Dedifferentiated amniotic fluid mesenchymal stem cell (primary cell): ENCODE measurements around the gene ARFGEF3.

Source experiments
- DNase-seq: peaks from one replicate; pipeline ENCODE4 v3.0.0-alpha.2; 2016; ENCODE audit errors: extremely low spot score

The ARFGEF3 gene

DNA sequence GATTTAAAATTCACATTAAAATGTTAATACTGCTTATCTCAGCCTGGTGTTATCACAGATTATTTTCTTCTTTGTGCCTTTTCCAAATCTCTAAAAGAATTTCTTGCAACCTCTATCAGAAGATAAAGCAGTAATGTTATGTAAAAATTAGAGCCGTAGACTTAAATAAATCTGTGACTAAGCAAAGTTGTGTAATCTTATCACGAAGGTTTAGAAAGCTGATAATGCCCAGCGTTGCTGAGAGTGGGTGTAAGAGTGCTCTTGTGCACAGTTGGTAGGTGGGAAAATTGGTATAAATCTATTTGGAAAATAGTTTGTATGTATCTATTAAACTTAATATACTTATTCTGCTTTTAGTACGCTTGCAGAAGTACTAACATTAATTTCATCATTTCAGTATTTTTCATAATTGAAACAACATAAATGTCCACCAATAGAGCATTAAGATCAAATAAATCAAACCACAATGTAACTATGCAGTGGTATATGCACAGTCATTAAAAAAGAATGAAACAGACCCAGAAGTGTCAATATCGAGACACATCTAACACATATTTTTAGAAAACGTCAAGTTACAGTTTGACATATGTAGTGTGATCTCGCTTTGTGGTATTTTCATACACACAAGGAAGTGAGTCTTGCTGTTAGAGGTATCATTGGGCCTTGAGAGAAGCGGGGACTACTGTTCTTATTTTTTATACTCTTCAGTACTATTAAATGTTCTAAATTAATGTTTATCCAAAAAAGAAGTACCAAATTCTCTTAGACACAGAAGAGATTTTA, 111.0 kb downstream of the ARFGEF3 start:
- no peak for DNase-seq

DNA sequence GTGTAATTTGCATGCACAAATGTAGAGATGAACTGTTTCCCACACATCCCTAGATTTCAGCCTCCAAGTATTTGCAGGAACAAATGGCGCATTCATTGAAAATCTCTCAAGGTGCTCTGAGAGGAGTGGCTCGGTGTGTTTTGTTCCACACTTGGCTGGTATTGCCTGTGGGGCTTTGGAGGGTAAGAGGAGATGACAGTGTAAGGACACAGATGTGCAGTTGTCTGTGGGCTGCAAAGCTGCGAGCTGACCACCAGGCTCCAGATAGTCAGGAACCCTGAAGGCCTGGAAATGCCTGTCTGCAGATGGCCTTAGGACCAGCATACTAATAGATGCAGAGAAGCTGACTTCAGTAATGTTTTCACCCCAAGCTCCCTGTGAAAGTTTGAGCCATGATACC, 114.2 kb downstream of the ARFGEF3 start:
- DNase-seq = no peak

DNA sequence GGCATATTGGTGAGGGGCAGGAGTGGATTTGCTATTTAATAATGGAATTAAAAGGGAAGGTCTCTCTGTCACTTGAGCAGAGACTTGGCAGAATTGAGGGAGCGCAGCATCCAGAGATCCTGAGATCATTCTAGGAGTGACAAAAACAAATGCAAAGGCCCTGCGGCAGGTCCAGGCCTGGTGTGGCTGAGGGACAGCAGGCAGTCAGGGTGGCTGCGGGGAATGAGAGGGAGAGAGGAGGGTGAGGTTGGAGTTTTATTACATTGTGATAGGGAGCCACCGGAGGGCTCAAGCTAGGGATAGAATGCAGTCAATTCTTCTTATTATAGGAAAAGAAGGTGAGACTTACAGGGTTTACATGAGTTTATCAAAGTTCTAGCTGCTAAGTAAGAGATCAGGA, 116.1 kb downstream of the ARFGEF3 start:
- DNase-seq = no peak

DNA sequence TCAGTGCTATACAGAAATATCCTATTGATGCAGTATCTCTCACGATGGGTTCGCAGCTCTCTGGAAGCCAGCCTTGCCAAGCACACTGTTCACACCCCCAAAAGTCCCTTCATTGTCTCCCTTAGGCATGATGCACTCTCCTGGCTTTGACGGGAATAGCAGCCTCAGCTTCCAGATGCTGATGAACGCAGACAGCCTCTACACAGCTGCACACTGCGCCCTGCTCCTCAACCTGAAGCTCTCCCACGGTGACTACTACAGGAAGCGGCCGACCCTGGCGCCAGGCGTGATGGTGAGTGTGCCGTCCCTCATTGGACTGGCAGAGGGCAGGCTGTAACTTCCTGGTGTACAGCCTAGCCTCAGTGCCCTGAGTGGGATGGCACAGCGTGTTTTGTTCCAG, 116.6 kb downstream of the ARFGEF3 start:
- DNase-seq = no peak

DNA sequence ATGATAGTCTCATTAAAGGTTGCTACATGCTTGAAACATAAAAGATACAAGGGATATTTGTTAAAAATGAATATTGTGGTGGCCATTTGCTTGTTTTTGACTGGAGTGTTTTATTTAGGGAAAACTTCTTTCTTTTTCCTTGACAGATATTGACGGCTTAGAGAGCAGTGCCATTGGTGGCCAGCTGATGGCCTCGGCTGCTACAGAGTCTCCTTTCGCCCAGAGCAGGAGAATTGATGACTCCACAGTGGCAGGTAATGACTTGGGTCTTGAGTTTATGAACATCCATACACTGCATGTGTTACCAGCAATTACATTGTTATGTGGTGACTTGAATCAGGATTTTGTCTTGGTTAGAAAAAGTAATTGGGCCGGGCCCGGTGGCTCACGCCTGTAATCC, 124.1 kb downstream of the ARFGEF3 start:
- no peak for DNase-seq

DNA sequence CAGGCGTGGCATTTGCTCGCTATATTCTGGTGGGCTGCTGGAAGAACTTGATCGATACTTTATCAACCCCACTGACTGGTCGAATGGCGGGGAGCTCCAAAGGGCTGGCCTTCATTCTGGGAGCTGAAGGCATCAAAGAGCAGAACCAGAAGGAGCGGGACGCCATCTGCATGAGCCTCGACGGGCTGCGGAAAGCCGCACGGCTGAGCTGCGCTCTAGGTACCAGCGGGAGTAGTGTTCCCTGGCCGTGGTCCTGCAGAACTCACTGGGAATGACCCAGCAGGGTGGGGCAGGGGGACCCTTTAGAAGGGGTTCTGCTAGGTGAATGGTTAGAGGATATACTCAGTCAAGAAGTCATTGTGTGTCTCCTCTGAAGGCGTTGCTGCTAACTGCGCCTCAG, 125.0 kb downstream of the ARFGEF3 start:
- DNase-seq = no peak

DNA sequence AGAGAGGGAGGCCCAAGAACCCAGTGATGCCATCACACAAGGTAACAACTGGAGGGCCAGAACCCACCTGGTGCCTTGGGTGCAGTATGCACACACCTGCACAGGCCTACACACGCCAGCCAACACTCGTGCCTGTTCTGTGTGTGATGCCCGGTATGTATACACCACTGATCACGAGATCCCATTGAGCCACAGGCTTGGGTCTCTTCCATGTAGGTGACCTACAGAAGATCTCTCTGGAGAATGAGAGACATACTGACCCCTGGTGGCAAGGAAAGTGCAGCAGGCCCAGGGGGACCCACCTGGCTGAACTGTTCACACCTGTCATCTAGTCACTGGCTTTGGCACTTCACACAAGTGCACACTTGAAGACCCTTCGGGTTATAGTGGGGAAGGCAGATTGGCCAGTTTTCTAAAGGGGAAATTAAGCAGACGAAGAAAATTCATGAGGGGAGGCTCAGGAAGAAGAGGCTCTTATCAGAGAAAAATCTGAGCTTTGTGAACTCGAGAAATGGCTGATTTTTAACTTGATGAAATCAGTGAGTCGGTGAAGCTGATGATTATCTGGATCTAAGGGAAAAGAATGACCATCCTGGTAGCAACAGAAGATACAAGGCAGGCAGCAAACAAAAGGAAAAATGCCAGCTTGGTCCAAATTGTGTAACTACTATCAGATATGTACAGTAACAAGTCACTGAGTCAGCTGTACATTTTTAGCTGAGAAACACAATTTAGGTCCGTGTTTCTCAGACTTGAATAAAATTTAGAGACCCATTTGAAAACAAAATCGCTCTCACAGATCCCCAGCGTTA, 125.6 kb downstream of the ARFGEF3 start:
- no peak for DNase-seq

DNA sequence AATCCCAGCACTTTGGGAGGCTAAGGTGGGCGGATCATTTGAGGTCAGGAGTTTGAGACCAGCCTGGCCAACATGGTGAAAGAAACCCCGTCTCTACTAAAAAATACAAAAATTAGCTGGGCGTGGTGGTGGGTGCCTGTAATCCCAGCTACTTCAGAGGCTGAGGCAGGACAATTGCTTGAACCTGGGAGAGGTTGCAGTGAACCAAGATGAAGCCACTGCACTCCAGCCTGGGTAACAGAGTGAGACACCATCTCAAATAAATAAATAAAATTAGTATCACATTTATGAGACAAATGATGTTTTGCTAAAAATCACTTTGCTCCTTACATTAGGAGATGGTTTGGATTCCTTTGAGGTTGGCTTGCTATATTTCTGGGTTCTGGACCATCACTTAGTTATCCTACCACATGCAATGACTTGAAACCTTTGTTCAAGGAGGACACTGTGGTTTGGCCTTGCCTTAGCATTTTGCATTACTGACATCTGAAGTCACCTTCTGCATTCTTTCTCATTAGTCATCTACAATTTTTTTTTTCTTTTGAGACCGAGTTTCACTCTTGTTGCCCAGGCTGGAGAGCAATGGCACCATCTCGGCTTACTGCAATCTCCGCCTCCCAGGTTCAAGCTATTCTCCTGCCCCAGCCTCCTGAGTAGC, 126.8 kb downstream of the ARFGEF3 start:
- DNase-seq = peak; percentile 82

DNA sequence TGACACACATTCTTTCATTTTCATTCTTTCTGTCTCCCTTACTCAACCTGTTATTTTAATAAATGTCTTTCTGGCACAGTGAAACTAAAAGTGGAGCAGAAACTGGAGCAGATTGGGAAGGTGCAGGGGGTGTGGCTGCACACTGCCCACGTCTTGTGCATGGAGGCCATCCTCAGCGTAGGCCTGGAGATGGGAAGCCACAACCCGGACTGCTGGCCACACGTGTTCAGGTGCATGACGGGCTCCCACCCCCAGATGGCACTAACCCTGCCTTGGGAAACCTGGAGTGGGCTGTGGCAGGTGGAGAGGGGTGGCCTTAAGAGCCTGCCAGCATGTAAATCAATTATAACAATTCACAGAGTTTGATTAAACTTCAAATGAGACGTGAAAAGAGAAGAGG, 128.0 kb downstream of the ARFGEF3 start:
- DNase-seq = no peak

DNA sequence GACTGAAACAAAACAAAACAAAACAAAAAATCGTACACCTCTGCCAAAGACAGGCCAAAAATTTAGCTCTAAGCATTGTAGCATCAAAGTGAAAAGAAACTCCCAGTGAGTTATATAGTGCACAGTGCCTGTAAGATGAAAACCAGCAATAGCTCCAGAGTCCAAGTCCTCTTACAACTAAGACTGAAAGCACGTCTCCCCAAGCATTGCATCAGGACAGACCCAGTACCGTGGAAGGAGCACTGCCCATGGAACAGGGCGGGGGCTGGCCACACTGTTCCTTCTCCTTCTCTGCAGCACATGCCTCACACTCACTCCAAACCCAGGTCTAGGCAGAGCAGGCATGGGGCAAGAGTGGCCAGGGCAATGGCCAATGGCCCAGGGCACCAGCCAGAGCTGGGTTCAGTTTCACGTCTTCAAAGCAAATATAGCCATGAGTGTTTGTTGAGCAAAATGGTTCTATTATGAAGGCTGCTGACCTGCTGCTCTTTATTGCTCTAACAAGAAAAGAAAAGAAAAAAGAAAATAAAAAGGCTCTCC, 128.8 kb downstream of the ARFGEF3 start:
- DNase-seq = no peak

DNA sequence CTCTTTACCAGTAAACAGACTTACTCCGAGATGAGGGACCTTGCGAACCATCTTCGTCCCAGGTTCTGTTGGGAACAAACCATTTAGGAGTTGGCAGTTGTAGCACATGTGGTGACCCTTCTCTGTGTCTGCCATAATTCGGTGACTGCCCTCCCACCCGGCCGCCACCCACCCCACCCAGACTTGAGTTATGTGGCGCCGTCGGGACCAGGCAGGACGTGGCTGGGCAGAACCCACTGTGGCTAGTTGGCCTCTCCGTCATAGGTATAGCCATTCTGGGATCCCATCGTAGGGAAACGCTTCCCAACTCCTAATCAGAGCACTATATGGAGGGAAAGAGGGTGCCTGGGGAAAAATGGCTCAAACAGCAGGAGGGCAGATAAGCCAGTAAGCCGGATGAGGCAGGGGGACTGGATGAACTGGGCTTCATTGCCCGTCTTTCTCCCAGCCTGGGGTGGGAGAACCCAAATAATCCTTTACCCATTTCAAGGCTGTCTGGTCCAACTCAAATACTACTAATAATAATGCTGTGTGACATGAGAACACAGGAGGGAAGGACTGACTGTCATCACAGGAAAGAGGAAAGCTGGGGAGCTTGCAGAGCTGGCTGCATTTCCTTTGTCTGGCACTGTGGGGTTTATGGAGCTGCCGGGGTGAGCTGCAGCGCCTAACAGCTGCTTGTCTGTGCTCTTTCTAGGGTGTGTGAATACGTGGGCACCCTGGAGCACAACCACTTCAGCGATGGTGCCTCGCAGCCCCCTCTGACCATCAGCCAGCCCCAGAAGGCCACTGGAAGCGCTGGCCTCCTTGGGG, 129.5 kb downstream of the ARFGEF3 start:
- no peak for DNase-seq

DNA sequence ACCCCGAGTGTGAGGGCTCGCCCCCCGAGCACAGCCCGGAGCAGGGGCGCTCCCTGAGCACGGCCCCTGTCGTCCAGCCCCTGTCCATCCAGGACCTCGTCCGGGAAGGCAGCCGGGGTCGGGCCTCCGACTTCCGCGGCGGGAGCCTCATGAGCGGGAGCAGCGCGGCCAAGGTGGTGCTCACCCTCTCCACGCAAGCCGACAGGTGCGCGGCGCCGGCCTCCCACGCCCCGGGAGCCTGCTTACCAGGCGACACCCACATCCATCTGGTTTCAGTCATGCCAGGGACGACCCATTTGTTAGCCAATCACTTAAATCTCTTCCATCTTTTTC, 130.1 kb downstream of the ARFGEF3 start:
- DNase-seq = no peak

DNA sequence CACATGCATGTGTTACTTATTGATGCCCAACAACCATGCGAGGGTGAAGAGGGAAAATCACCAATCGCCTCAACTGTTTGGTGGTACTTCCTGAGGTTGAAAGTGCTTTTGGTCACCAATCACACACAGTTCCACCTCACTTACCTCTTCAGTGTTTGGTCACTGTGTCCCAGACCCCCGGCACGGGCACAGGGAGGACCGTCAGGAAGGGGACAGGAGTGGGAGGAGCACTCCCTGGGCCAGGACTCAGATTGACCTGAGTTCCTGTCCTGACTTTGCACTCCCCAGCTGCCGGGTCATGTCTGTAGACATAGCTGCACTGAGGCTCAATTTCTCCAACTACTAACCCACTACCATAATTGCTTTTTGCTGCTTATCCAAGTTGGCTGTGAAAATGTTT, 130.7 kb downstream of the ARFGEF3 start:
- DNase-seq = no peak

DNA sequence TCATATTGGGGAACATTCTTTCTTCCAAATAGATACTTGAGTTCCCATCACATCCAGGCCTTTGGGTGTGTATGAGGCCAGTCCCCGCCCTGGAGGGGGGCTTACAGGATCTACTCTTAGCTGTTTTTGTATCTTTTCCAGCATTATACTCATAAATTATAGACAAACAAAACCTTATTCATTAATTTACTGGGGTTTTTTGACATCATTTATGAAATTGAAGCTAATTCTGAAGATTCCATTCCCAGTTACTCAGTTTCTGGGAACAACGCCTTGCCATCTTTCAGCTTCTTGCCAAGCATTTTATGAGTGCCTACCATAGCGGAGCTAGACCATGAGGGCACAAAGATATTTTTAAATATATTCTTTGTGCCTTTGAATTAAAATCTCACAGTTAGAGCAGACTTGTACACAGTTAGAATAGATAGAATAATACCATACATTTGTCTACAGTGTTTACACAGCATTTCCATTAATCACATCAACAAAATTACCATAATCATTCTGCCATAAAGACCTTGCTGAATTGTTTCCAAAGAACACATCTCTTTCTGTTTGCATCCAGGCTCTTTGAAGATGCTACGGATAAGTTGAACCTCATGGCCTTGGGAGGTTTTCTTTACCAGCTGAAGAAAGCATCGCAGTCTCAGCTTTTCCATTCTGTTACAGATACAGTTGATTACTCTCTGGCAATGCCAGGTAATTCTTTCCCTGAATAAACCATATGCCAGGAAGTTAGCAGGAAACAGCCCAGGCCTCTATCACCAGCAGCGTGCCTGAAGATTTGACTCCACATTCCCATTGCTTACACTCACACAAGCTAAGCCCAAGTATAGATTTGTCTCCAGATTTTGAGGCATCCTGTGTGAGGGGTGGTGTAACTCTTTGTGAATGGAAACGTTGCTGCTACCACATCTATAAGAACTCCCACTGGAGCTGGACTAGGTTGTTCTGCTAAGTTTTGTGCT, 132.0 kb downstream of the ARFGEF3 start:
- no peak for DNase-seq

DNA sequence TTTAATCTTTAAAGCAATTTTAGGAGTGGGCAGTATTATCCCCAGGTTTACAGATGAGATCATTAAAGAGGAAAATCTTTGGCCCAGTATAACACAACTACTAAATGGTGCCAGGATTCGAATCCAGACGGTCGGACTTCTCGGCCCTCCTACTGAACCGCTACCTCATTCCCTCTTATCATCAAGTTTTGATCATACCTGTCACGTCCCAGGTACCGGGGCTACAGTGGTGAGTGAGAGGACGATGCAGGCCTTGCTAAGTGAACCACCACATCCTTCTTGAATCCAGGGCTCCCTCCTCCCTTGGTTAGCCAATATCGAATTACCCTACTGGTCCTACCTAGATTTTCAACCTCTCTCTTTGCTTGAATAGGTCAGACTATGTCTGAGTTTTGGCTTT, 134.6 kb downstream of the ARFGEF3 start:
- no peak for DNase-seq

DNA sequence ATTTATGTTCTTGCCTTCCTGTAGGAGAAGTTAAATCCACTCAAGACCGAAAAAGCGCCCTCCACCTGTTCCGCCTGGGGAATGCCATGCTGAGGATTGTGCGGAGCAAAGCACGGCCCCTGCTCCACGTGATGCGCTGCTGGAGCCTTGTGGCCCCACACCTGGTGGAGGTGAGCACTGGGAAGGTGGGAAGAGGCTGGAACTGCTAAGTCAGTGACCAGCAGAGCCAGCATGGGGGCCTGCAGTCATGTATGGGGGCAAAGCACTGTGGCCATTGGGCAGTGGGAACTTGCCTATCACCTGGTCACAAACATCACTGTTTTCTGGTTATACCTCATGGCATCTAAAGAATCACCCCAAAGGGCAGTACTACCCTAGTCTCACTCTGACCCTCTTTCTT, 135.0 kb downstream of the ARFGEF3 start:
- DNase-seq = no peak

DNA sequence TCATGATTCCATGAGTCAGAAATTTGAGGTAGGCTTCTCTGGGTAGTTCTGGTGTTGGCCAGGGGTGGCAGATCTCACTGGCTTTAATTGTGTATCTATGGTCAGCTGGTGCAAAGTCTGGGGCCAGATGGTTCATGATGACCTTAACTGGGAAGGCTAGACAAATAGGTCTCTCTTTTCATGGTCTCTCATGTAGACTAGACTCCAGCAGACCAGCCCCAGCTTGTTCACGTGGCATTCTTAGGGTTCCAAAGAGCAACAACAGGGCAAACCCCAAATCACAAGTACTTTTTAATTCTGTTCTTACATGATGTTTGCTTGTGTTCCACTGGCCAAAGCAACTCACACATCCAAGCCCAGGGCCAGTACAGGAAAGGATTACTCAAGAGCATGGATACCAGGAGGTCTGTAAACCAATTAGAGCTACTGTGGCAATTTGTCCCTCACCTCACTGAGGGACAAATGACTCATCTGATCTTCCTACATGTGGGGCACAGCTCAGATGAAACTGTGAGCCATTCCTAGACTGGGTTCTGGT, 136.1 kb downstream of the ARFGEF3 start:
- DNase-seq = no peak

DNA sequence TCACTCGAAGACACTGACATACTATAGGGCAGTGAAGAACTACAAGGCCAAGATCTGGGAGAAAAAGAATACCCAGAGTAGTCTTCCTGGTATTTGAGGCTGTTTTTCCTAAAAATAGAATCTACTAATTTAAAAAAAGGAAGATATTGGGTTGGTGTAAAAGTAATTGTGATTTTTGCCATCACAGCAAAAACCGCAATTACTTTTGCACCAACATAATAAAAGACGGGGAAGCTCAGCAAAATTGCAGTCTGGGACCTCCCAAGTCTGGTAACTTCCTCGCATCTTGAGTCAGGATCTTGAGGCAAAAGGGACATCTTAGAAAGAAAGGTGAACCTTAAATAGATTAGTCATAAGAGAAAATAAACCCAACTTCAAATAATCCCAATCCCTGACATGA, 138.7 kb downstream of the ARFGEF3 start:
- no peak for DNase-seq

DNA sequence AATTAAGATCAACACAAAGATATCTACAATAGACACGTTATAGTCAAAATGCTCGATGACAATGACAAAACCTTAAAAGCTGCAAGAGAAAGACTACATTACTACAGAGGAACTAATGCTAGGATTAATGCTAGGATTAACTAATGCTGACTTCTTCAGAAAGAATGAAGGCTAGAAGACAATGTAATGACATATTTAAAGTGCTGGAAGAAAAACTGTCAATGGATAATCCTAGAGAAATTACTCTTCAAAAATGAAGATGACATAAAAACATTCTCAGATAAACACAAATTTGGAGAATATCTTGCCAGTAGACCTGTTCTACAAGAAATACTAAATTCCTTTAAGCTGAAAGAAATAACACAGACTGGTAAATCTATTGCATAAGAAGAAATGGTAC, 140.8 kb downstream of the ARFGEF3 start:
- no peak for DNase-seq

DNA sequence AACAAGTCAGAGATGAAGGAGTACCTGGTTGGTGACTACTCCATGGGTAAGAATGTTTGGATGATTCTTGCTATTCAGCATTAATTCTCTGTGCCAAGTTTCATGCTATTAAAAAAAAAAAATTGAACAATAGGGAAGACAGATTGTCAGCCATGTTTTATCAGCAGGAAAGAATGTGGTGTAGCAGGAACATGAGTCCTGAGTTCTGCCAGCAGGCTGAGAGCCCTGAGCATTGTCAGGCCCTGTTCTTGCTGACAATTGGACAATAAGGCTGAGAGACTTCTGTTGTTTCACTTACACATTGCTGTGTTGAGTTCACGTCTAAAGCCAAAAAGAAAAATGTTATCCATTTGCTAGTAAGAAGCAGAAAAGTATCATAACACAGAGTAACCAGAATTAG, 145.6 kb downstream of the ARFGEF3 start:
- no peak for DNase-seq
